ENCODE data around the gene ITGAL. TPM values are rescaled to one million over a fixed set of nuclear protein-coding genes. Genes with fewer than 3 reads are reported as not detected.

Gene ITGAL
- total RNA-seq, 4 donors from 2014 or later, result 1.8 to 33.7 (median 6.7) TPM

GRCh38 chr16:30566531-30566930, 94.0 kb downstream of the ITGAL start:
- intact Hi-C loops (cut with DNase I; ENCODE audit: low total_unique reads), result no loop called here
- WGBS, 2 donors (ENCODE audit: low coverage in 1 of 2), result 88 to 89% methylated on average over 1 to 4 of the region's 4 CpGs

GRCh38 chr16:30567160-30567990, 94.8 kb downstream of the ITGAL start:
- no peak for TF ChIP-seq CTCF (IDR thresholded peaks at IDR 0.05)
- TF ChIP-seq POLR2AphosphoS5 (IDR thresholded peaks at IDR 0.05), result no peak
- no peak for TF ChIP-seq EP300 (IDR thresholded peaks at IDR 0.05; ENCODE audit: low read depth)
- TF ChIP-seq POLR2A (IDR thresholded peaks at IDR 0.05), result no peak
- in situ Hi-C loops (cut with MboI; ENCODE audit: low pct_ligation_motif_present in 1 of 4, low pct_unique_long_range_greater_than_20kb in 1 of 4, low sequenced_read_pairs in 3 of 4) (loop anchor here in 1 of 4 donors (25.0 kb wide), 1 partner anchor 130 kb away; the partner anchor contains the start of genes DCTPP1 and SEPHS2), intact Hi-C loops (cut with DNase I; ENCODE audit: low total_unique reads) (no loop called here)
- H3K27me3 ChIP-seq, result no peaks in the 10 kb centered on the region
- H3K27ac ChIP-seq, result peak overlapping the region; percentile 29 to 69 (median 38)
- DNase-seq, result no peak
- no peaks in the 10 kb centered on the region for H3K9me3 ChIP-seq
- H3K4me3 ChIP-seq, result no peak overlapping the region
- H3K36me3 ChIP-seq, result no peaks in the 10 kb centered on the region
- peaks cover 8 to 28% (median 20%) of the 10 kb centered on the region in 4 donors for H3K4me1 ChIP-seq
- WGBS, 2 donors (ENCODE audit: low coverage in 1 of 2), result 68 to 76% methylated on average over 5 to 14 of the region's 14 CpGs

More at GRCh38 chr16:30566531-30566930, 94.0 kb downstream of the ITGAL start:
- Histone ChIP-seq H3K4me3 (no peak overlapping the region), H3K36me3 (no peaks in the 10 kb centered on the region), H3K4me1 (peaks cover 5 to 29% (median 24%) of the 10 kb centered on the region in 4 donors), H3K27ac (no peak overlapping the region), H3K9me3 (no peaks in the 10 kb centered on the region), H3K27me3 (no peaks in the 10 kb centered on the region)
- no peak for DNase-seq
- in situ Hi-C loops (cut with MboI; ENCODE audit: low pct_ligation_motif_present in 1 of 4, low pct_unique_long_range_greater_than_20kb in 1 of 4, low sequenced_read_pairs in 3 of 4), result loop anchor here in 1 of 4 donors (25.0 kb wide), 1 partner anchor 129 kb away; the partner anchor contains the start of genes DCTPP1 and SEPHS2
- no peak for TF ChIP-seq POLR2A (IDR thresholded peaks at IDR 0.05)
- no peak for TF ChIP-seq CTCF (IDR thresholded peaks at IDR 0.05)
- no peak for TF ChIP-seq EP300 (IDR thresholded peaks at IDR 0.05; ENCODE audit: low read depth)
- no peak for TF ChIP-seq POLR2AphosphoS5 (IDR thresholded peaks at IDR 0.05)

DNA sequence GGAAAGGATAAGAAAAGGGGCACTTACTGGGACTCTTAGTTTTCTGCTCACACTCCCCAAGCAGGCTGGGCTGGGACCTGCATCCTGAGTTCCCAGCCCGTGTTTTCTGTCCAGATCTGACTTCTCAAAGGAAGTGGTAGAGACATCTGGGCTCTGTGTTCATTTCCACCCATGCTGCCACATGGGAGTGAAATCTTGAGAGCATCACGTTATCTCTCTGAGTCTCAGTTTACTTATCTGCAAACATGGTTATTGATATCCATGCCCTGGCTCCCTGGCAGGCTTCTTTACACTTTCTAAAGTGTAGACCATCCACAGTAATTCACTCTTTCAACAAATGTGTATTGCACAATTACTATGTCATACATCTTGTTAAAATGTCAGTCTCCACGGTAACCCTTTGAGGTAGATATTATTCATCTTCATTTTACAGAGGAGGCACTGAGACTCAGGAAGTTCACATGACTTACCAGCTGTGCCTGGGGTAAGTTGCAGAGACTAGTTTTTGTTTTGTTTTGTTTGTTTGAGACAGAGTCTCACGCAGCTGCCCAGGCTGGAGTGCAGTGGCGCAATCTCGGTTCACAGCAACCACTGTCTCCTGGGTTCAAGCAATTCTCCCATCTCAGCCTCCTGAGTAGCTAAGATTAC, 95.6 kb downstream of the ITGAL start:
- intact Hi-C loops (cut with DNase I; ENCODE audit: low total_unique reads), result no loop called here
- no peak overlapping the region for H3K4me3 ChIP-seq
- whole genome bisulfite sequencing, 2 donors (ENCODE audit: low coverage in 1 of 2), result 25 to 42% methylated on average over 1 to 6 of the region's 6 CpGs
- DNase-seq, result peak; percentile 46
- TF ChIP-seq POLR2AphosphoS5 (IDR thresholded peaks at IDR 0.05), result no peak
- TF ChIP-seq CTCF (IDR thresholded peaks at IDR 0.05), result no peak
- no peak for TF ChIP-seq EP300 (IDR thresholded peaks at IDR 0.05; ENCODE audit: low read depth)
- no peak for TF ChIP-seq POLR2A (IDR thresholded peaks at IDR 0.05)
- H3K36me3 ChIP-seq, result no peaks in the 10 kb centered on the region
- H3K4me1 ChIP-seq, result peaks cover 12 to 34% (median 24%) of the 10 kb centered on the region in 4 donors
- H3K27me3 ChIP-seq, result no peaks in the 10 kb centered on the region
- H3K9me3 ChIP-seq, result no peaks in the 10 kb centered on the region
- in situ Hi-C loops (cut with MboI; ENCODE audit: low pct_ligation_motif_present in 1 of 4, low pct_unique_long_range_greater_than_20kb in 1 of 4, low sequenced_read_pairs in 3 of 4), result loop anchor here in 1 of 4 donors (25.0 kb wide), 1 partner anchor 131 kb away; the partner anchor contains the start of genes DCTPP1 and SEPHS2
- peak overlapping the region; percentile 29 to 69 (median 48) for H3K27ac ChIP-seq

DNA sequence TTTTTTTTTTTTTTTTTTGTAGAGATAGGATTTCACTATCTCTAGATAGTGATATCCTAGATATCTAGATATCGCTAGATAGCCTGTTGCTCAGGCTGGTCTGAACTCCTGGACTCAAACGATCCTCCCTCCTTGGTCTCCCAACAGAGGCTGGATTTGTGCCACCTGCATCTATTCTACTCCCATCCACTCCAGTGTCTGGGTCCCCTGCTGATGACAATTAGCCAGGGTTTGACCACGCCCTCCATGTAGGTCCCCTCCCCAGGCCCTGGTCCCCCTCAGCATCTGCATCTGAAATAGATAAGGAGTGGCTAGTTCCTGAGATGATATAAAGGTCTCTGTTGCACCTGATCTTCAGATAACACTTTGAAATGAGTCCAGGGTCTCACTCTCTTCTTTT, 96.7 kb downstream of the ITGAL start:
- Histone ChIP-seq H3K9me3 (no peaks in the 10 kb centered on the region), H3K4me3 (no peak overlapping the region), H3K36me3 (no peaks in the 10 kb centered on the region), H3K27me3 (no peaks in the 10 kb centered on the region), H3K4me1 (peaks cover 12 to 34% (median 24%) of the 10 kb centered on the region in 4 donors), H3K27ac (peak overlapping the region in 1 of 4 donors; percentile 69)
- no peak for DNase-seq
- intact Hi-C loops (cut with DNase I; ENCODE audit: low total_unique reads), result no loop called here
- no peak for TF ChIP-seq CTCF (IDR thresholded peaks at IDR 0.05)
- no peak for TF ChIP-seq POLR2AphosphoS5 (IDR thresholded peaks at IDR 0.05)
- TF ChIP-seq POLR2A (IDR thresholded peaks at IDR 0.05), result no peak
- TF ChIP-seq EP300 (IDR thresholded peaks at IDR 0.05; ENCODE audit: low read depth), result no peak
- 97% methylated on average over 3 of the region's 3 CpGs; no CpG with 5 or more reads in 1 of the 2 donors for WGBS, 2 donors (ENCODE audit: low coverage in 1 of 2)
- in situ Hi-C loops (cut with MboI; ENCODE audit: low pct_ligation_motif_present in 1 of 4, low pct_unique_long_range_greater_than_20kb in 1 of 4, low sequenced_read_pairs in 3 of 4), result loop anchor here in 1 of 4 donors (25.0 kb wide), 1 partner anchor 132 kb away; the partner anchor contains the start of genes DCTPP1 and SEPHS2

All from transverse colon (tissue), 4 donors.